D721Med (cell line): ENCODE data around the gene SRCAP.

Experiments used
- DNase-seq: peaks from one replicate; pipeline ENCODE4 v3.0.0; 2011; ENCODE audit warnings: low spot score; ENCODE audit not compliant: insufficient read length
- FAIRE-seq: peaks from 2 replicates; lab custom pipeline; 2011; peaks lifted over from hg19 to GRCh38; lab: Jason Lieb, UNC
- CTCF ChIP-seq: IDR thresholded peaks from 2 replicates; pipeline ENCODE4 v1.5.1; 2012; ENCODE audit warnings: mild to moderate bottlenecking, control low read depth; ENCODE audit not compliant: insufficient read depth; ENCODE audit errors: missing control alignments

The SRCAP gene

GRCh38 chr16:30724641-30725417, 25.9 kb downstream of the SRCAP start:
- no peak for TF ChIP-seq CTCF
- FAIRE-seq, result no peak
- DNase-seq, result no peak

GRCh38 chr16:30725418-30725792, 26.4 kb downstream of the SRCAP start:
- no peak for FAIRE-seq
- no peak for DNase-seq

GRCh38 chr16:30728321-30728720, 29.4 kb downstream of the SRCAP start:
- no peak for FAIRE-seq
- no peak for TF ChIP-seq CTCF

More at GRCh38 chr16:30725418-30725792, 26.4 kb downstream of the SRCAP start:
- TF ChIP-seq CTCF, result no peak

GRCh38 chr16:30728899-30729672, 30.1 kb downstream of the SRCAP start:
- TF ChIP-seq CTCF, result no peak
- DNase-seq (no peak), FAIRE-seq (no peak)

More at GRCh38 chr16:30728321-30728720, 29.4 kb downstream of the SRCAP start:
- no peak for DNase-seq

GRCh38 chr16:30731411-30731810, 32.4 kb downstream of the SRCAP start:
- TF ChIP-seq CTCF, result no peak
- no peak for DNase-seq
- FAIRE-seq, result no peak

- no peak for TF ChIP-seq CTCF
- DNase-seq, result no peak
- no peak for FAIRE-seq
Observed at GRCh38 chr16:30736995-30737793, 38.2 kb downstream of the SRCAP start.
